Caco-2 (cell line): Measurements from ENCODE around the gene OTUD5. TPM values are rescaled to one million over a fixed set of nuclear protein-coding genes. Genes with fewer than 3 reads are reported as not detected.

Source experiments
- BruUV-seq: library from RNA; stranded (reverse); fragments of 400-500 nt; replicated peaks from 2 replicates; lab custom pipeline; 2021; lab: Mats Ljungman, UMichigan
- CTCF ChIA-PET: fragments of 300-600 bp; sonication (Branson Sonifier 250); formaldehyde crosslinking; loops from one replicate; lab custom pipeline; 2022; ENCODE audit warnings: antibody characterized with exemption; lab: Charles Lee
- POLR2A ChIA-PET: fragments of 300-600 bp; sonication (Branson Sonifier 250); formaldehyde crosslinking; loops from one replicate; lab custom pipeline; 2022; ENCODE audit warnings: antibody characterized with exemption; lab: Charles Lee
- DNase-seq, 2 experiments: peaks; one replicate each; pipeline versions ENCODE4 v3.0.0 to v3.0.0-alpha.2; 2020 to 2022
- H3K27me3 ChIP-seq: replicated peaks from 2 replicates; pipeline ENCODE4 v1.6.0; 2011; ENCODE audit warnings: low read length; ENCODE audit not compliant: control insufficient read depth, insufficient read depth
- H3K36me3 ChIP-seq: 2 replicates; pipeline ENCODE4 v1.5.1; 2011; ENCODE audit warnings: low read length; ENCODE audit not compliant: control insufficient read depth, insufficient read depth
- H3K4me1 ChIP-seq: fragments of 250-450 bp; sonication (Bioruptor Pico); 2 replicates; pipeline ENCODE4 v1.5.1; 2020; ENCODE audit warnings: mild to moderate bottlenecking
- H3K4me3 ChIP-seq: 2 replicates; pipeline ENCODE4 v1.5.1; 2011; ENCODE audit warnings: low read depth, mild to moderate bottlenecking, control low read depth, low read length
- H3K9me3 ChIP-seq: fragments of 250-450 bp; sonication (Bioruptor Pico); 2 replicates; pipeline ENCODE4 v1.5.1; 2020; ENCODE audit warnings: mild to moderate bottlenecking, moderate library complexity
- H3K27ac Mint-ChIP-seq: one replicate; pipeline ENCODE4 v1.8.0; 2022; ENCODE audit warnings: mixed read lengths; ENCODE audit not compliant: unreplicated experiment
- H3K27me3 Mint-ChIP-seq: one replicate; pipeline ENCODE4 v1.8.0; 2022; ENCODE audit warnings: mixed read lengths; ENCODE audit not compliant: insufficient read depth, unreplicated experiment
- H3K36me3 Mint-ChIP-seq: one replicate; pipeline ENCODE4 v1.8.0; 2022; ENCODE audit warnings: mild to moderate bottlenecking, mixed read lengths; ENCODE audit not compliant: insufficient read depth, unreplicated experiment
- H3K4me1 Mint-ChIP-seq: one replicate; pipeline ENCODE4 v1.8.0; 2022; ENCODE audit warnings: low read depth, mixed read lengths; ENCODE audit not compliant: unreplicated experiment
- H3K4me3 Mint-ChIP-seq: one replicate; pipeline ENCODE4 v1.8.0; 2022; ENCODE audit warnings: mild to moderate bottlenecking, moderate library complexity, mixed read lengths; ENCODE audit not compliant: unreplicated experiment
- H3K9me3 Mint-ChIP-seq: one replicate; pipeline ENCODE4 v1.8.0; 2022; ENCODE audit warnings: mixed read lengths; ENCODE audit not compliant: unreplicated experiment
- intact Hi-C: fragments of 100-400 bp; cut with micrococcal nuclease; formaldehyde crosslinking; loops from one replicate; pipeline ENCODE4 v1.10.0; 2022; ENCODE audit not compliant: unreplicated experiment
- total RNA-seq: library from RNA; stranded (reverse); gene quantifications from 2 replicates; pipeline ENCODE4 v1.2.3, GENCODE V29; 2022
- TF ChIP-seq, protein P1 (sequence below), 2 experiments: fragments of 200-600 bp in 1 of 2; IDR thresholded peaks; 1 replicate in 1 of 2; 2 replicates in 1 of 2; pipeline versions ENCODE4 v1.5.1 to v1.8.0; 2011 to 2022; ENCODE audit warnings: antibody characterized with exemption in 1 of 2, control low read depth in 1 of 2, inconsistent platforms in 1 of 2, low read depth in 1 of 2, low read length in 1 of 2, mild to moderate bottlenecking in 1 of 2, moderate library complexity in 1 of 2; ENCODE audit not compliant: insufficient read depth in 1 of 2, severe bottlenecking in 1 of 2, unreplicated experiment in 1 of 2

Gene OTUD5
- total RNA-seq, 1 experiment from 2014 or later, result 40.6 TPM

DNA sequence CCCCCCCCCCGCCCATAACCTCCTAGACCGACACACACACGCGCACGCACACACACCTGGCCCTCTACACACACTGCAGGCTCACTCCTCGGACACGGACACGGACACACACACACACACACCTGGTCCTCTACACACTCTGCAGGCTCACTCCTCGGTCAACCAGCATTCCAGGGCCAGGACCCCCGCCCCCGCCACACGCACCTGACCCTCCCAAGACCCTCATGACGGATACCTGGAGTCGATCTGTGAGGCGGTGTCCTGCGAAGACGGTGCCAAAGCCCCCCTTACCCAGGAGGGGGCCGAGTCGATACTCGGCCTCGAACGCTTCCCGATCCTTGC lies 39.1 kb downstream of the OTUD5 start:
- POLR2A ChIA-PET, result no interaction called here
- BruUV-seq, result no TSS peak
- Histone ChIP-seq H3K4me3 (peak overlapping the region; percentile 80), H3K36me3 (no peaks in the 10 kb centered on the region; the same call in 1 of the 2 replicates), H3K9me3 (no peaks in the 10 kb centered on the region), H3K4me1 (peaks cover 3% of the 10 kb centered on the region; the same call in 1 of the 2 replicates), H3K27me3 (no peaks in the 10 kb centered on the region)
- H3K27ac Mint-ChIP-seq, result peak overlapping the region; percentile 90
- peaks cover 38% of the 10 kb centered on the region for H3K36me3 Mint-ChIP-seq
- H3K4me3 Mint-ChIP-seq, result peak overlapping the region; percentile 91
- no peaks in the 10 kb centered on the region for H3K27me3 Mint-ChIP-seq
- CTCF ChIA-PET, result no interaction called here
- no peaks in the 10 kb centered on the region for H3K9me3 Mint-ChIP-seq
- TF ChIP-seq, protein P1, sequence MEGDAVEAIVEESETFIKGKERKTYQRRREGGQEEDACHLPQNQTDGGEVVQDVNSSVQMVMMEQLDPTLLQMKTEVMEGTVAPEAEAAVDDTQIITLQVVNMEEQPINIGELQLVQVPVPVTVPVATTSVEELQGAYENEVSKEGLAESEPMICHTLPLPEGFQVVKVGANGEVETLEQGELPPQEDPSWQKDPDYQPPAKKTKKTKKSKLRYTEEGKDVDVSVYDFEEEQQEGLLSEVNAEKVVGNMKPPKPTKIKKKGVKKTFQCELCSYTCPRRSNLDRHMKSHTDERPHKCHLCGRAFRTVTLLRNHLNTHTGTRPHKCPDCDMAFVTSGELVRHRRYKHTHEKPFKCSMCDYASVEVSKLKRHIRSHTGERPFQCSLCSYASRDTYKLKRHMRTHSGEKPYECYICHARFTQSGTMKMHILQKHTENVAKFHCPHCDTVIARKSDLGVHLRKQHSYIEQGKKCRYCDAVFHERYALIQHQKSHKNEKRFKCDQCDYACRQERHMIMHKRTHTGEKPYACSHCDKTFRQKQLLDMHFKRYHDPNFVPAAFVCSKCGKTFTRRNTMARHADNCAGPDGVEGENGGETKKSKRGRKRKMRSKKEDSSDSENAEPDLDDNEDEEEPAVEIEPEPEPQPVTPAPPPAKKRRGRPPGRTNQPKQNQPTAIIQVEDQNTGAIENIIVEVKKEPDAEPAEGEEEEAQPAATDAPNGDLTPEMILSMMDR (IDR thresholded peaks at IDR 0.05; ENCODE audit: insufficient read depth in 1 of 2, low read depth in 1 of 2, low read length in 1 of 2, severe bottlenecking in 1 of 2, unreplicated experiment in 1 of 2), result no peak
- intact Hi-C loops, result loop anchor here (2.0 to 5.0 kb wide), 3 partner anchors 39 to 241 kb away; partner anchors contain the start of genes HDAC6 and OTUD5
- peak in 1 of 2 experiments; percentile 12 for DNase-seq
- H3K4me1 Mint-ChIP-seq, result peaks cover 19% of the 10 kb centered on the region

DNA sequence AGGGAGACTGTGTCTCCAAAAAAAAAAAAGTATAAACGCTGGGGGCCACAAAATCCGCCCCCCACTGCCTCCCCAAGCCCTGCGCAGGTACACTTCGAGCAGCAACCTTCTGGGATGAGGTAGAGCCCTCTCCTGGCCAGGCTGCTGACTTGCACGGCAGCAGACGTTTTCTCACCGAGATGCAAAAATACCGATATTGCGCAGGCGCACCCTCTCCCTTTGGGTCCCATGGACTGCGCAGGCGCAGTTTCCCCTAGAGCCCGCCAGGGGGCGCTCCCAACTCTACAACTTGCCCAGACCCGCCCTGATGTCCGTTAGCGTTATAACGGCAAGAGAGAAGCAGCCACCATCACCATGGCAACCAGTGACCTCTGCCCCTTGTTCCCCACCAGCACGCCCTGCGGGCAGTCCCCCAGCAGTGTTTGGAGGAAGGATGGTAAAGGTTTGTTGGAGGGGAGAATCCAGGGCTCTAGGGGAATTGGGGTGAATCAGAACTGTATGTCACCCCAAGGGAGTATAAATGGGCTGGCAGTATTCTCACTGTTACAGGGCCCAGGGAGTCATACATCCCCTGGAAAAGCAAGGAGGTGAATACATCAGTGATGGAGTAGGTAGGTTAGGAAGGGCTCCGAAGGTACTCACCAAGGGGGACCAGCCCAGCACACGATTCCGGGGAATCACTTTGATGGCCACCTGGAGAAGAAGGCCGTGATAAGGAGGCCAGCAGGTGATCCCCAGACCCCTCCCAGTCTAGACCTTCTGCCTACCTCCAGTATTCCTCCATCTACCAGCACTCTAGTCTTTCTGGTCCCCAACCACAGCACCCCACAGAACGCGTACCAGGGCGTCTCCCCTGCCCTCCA lies 40.0 kb downstream of the OTUD5 start:
- Histone ChIP-seq H3K4me1 (peaks cover 10% of the 10 kb centered on the region; the same call in 1 of the 2 replicates), H3K36me3 (no peaks in the 10 kb centered on the region; the same call in 1 of the 2 replicates), H3K4me3 (peak overlapping the region; percentile 80), H3K9me3 (no peaks in the 10 kb centered on the region), H3K27me3 (no peaks in the 10 kb centered on the region)
- CTCF ChIA-PET, result no interaction called here
- H3K4me3 Mint-ChIP-seq, result peak overlapping the region; percentile 91
- H3K4me1 Mint-ChIP-seq, result peaks cover 24% of the 10 kb centered on the region
- H3K36me3 Mint-ChIP-seq, result peaks cover 39% of the 10 kb centered on the region
- no peaks in the 10 kb centered on the region for H3K27me3 Mint-ChIP-seq
- DNase-seq, result peak; percentile 87 to 88
- intact Hi-C loops, result loop anchor here (2.0 to 5.0 kb wide), 3 partner anchors 39 to 241 kb away; partner anchors contain the start of genes HDAC6 and OTUD5
- no TSS peak for BruUV-seq
- peak overlapping the region; percentile 90 for H3K27ac Mint-ChIP-seq
- POLR2A ChIA-PET, result no interaction called here
- TF ChIP-seq, protein P1 (IDR thresholded peaks at IDR 0.05; ENCODE audit: insufficient read depth in 1 of 2, low read depth in 1 of 2, low read length in 1 of 2, severe bottlenecking in 1 of 2, unreplicated experiment in 1 of 2), result peak; percentile 80 to 84
- H3K9me3 Mint-ChIP-seq, result no peaks in the 10 kb centered on the region

DNA sequence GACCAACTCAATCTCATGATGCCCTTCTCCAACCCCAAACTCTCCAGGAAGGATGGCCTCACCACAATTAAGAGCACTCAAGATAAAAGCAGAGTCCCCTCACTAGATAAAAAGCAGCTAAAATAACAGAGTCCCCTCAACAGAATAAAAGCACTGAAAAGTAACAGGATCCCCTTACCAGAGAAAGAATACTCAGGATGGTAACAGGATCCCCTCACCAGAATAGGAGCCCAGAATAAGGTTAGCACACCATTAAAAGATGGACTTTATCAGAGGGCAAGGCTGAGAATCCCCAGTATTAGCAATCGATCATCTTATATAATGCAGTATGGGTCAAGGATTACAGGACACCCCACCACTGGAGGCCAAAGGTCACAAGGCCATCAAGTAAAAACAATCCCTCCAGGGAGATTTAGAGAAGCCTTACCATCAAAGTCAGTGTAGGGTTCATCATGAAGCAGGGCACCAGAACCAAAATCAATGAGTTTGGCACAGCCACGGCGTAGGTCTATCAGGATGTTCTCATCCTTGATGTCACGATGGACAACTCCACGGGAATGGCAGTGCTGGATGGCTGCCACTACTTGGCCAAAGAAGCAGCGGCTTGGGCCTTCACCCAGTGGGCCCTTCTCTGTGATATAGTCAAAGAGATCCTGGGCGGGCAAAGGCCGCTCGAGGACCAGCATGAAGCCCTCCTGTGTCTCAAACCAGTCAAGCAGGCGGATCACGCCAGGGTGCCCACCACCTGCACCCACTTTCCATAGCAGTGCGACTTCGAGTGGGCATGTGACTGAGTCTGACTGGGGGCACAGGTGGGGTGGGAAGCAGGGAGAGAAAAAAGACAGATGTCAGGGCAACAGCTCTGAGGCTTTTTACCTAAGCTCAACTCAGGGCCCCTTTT lies 42.6 kb downstream of the OTUD5 start:
- TF ChIP-seq, protein P1 (IDR thresholded peaks at IDR 0.05; ENCODE audit: insufficient read depth in 1 of 2, low read depth in 1 of 2, low read length in 1 of 2, severe bottlenecking in 1 of 2, unreplicated experiment in 1 of 2), result no peak
- Histone ChIP-seq H3K4me3 (no peak overlapping the region), H3K9me3 (no peaks in the 10 kb centered on the region), H3K36me3 (no peaks in the 10 kb centered on the region; the same call in 1 of the 2 replicates), H3K27me3 (no peaks in the 10 kb centered on the region), H3K4me1 (peaks cover 10% of the 10 kb centered on the region; the same call in 1 of the 2 replicates)
- POLR2A ChIA-PET, result no interaction called here
- Mint-ChIP-seq H3K27me3 (no peaks in the 10 kb centered on the region), H3K4me1 (peaks cover 39% of the 10 kb centered on the region), H3K9me3 (no peaks in the 10 kb centered on the region), H3K27ac (no peak overlapping the region), H3K36me3 (peaks cover 57% of the 10 kb centered on the region), H3K4me3 (no peak overlapping the region)
- DNase-seq, result no peak
- CTCF ChIA-PET, result no interaction called here
- intact Hi-C loops, result loop anchor here (5.0 kb wide), 1 partner anchor 113 kb away; the partner anchor contains the start of gene HDAC6
- no TSS peak for BruUV-seq
